ENCODE measurements around the gene ARMC12. TPM values are rescaled to one million over a fixed set of nuclear protein-coding genes. Genes with fewer than 3 reads are reported as not detected.

The ARMC12 gene
- total RNA-seq, 1 donor from 2014 or later: 0.80 TPM

DNA sequence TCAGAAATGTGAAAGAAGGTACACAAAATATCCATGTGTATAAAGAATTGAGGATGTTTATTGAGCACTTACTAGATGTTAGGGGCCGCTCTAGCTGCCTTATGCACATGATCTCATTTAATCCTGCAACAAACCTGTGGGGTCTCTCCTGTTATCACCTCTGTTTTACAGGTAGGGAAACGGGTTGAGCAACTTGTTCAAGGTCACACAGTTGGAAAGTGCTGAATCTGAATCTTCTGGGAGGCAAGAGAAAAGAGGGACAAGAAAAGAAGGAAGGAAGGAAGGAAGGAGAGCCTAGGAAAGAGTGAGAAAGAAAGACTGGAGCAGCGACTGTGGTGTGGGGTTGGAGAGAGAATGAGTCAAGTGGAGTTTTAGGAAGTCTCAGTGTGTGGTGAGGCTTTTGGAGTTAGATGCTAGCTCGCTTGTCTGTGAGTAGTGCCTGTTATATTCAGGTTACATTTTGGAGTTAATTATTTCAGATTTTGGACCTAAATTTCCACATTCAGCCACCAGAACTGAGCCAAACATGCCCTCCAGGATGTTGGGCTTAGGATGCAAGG lies 51.7 kb downstream of the ARMC12 start:
- DNase-seq (ENCODE audit: low spot score) (no peak), ATAC-seq (no peak)
- intact Hi-C loops (cut with DNase I): no loop called here

DNA sequence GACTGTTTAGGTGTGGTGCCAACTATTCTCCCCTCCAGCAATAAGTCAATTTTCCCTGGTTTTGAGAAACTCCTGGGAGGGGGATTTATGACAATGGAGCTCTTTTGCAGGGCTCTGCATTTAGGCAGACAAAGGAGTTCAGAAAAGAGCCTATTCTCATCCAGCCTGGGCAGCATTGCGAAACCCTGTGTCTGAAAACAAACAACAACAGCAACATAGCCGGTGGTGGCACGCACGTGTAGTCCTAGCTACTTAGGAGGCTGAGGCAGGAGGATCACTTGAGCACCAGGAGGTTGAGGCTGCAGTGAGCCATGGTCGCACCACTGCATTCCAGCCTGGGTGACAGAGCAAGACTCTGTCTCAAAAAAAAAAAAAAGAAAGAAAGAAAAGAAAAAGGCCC lies 53.9 kb downstream of the ARMC12 start:
- ATAC-seq: no peak
- intact Hi-C loops (cut with DNase I): no loop called here
- DNase-seq (ENCODE audit: low spot score): no peak

GRCh38 chr6:35794536-35795452 lies 58.0 kb downstream of the ARMC12 start:
- intact Hi-C loops (cut with DNase I): no loop called here
- DNase-seq (ENCODE audit: low spot score) (no peak), ATAC-seq (no peak)

GRCh38 chr6:35795453-35796071 lies 58.7 kb downstream of the ARMC12 start:
- ATAC-seq (peak; percentile 38), DNase-seq (ENCODE audit: low spot score) (no peak)
- intact Hi-C loops (cut with DNase I): no loop called here

- DNase-seq (ENCODE audit: low spot score) (no peak), ATAC-seq (no peak)
- intact Hi-C loops (cut with DNase I): no loop called here
Measured at GRCh38 chr6:35796236-35796635, 59.4 kb downstream of the ARMC12 start.

GRCh38 chr6:35797837-35798526 lies 61.1 kb downstream of the ARMC12 start:
- DNase-seq (ENCODE audit: low spot score) (no peak), ATAC-seq (no peak)
- intact Hi-C loops (cut with DNase I): no loop called here

Other genes with a start within 250 kb of the ARMC12 start
- 20.5 TPM for gene TEAD3, start 240.0 kb upstream of the ARMC12 start, total RNA-seq
- not detected for gene TULP1, start 224.1 kb upstream of the ARMC12 start, total RNA-seq
- gene FKBP5, start 48.1 kb upstream of the ARMC12 start, total RNA-seq: 23.6 TPM
- gene CLPSL2, start 39.6 kb downstream of the ARMC12 start, total RNA-seq: not detected
- not detected for gene CLPSL1, start 44.0 kb downstream of the ARMC12 start, total RNA-seq
- gene CLPS, start 60.3 kb downstream of the ARMC12 start, total RNA-seq: 3.8 TPM
- not detected for gene LHFPL5, start 68.3 kb downstream of the ARMC12 start, total RNA-seq
- 33.2 TPM for gene SRPK1, start 184.1 kb downstream of the ARMC12 start, total RNA-seq

Measured in sciatic nerve (tissue), 2 donors.